HG03045 (cell line): ENCODE data around the gene PIAS2.
"Not testable (repeated sequence)": the region's sequence is repeated elsewhere in the genome, so short reads cannot be mapped to it uniquely, and the experiment has no call there.

Source experiments
- ATAC-seq: cut with Tn5 transposase; IDR thresholded peaks from one replicate; pipeline ENCODE4 v1.9.1; 2021; ENCODE audit warnings: mild to moderate bottlenecking, moderate library complexity; ENCODE audit not compliant: unreplicated experiment

The PIAS2 gene

GRCh38 chr18:46832849-46833248, 84.5 kb downstream of the PIAS2 start:
- no peak for ATAC-seq

- not testable (repeated sequence) for ATAC-seq
Measured at GRCh38 chr18:46832422-46832821, 84.9 kb downstream of the PIAS2 start.

- ATAC-seq, result no peak
Measured at GRCh38 chr18:46831434-46831833, 85.9 kb downstream of the PIAS2 start.

GRCh38 chr18:46830633-46831032, 86.7 kb downstream of the PIAS2 start:
- no peak for ATAC-seq

- ATAC-seq, result no peak
Measured at GRCh38 chr18:46829947-46830346, 87.4 kb downstream of the PIAS2 start.

GRCh38 chr18:46829531-46829930, 87.8 kb downstream of the PIAS2 start:
- no peak for ATAC-seq

GRCh38 chr18:46821856-46822711, 95.2 kb downstream of the PIAS2 start:
- no peak for ATAC-seq

GRCh38 chr18:46820863-46821262, 96.4 kb downstream of the PIAS2 start:
- no peak for ATAC-seq

- ATAC-seq, result no peak
Measured at GRCh38 chr18:46815661-46816060, 101.6 kb downstream of the PIAS2 start.

- ATAC-seq, result no peak
Measured at GRCh38 chr18:46814399-46814798, 102.9 kb downstream of the PIAS2 start.

GRCh38 chr18:46812311-46812710, 105.0 kb downstream of the PIAS2 start:
- ATAC-seq, result no peak

GRCh38 chr18:46810481-46811000, 106.8 kb downstream of the PIAS2 start:
- no peak for ATAC-seq

- no peak for ATAC-seq
Measured at GRCh38 chr18:46809145-46809544, 108.2 kb downstream of the PIAS2 start.

- not testable (repeated sequence) for ATAC-seq
Measured at GRCh38 chr18:46795945-46796344, 121.4 kb downstream of the PIAS2 start.

- ATAC-seq, result no peak
Measured at GRCh38 chr18:46794607-46795006, 122.7 kb downstream of the PIAS2 start.

GRCh38 chr18:46793565-46793964, 123.7 kb downstream of the PIAS2 start:
- ATAC-seq, result no peak

- ATAC-seq, result no peak
Measured at GRCh38 chr18:46789088-46789487, 128.2 kb downstream of the PIAS2 start.

GRCh38 chr18:46787674-46788073, 129.6 kb downstream of the PIAS2 start:
- ATAC-seq, result no peak

GRCh38 chr18:46772357-46772756, 144.9 kb downstream of the PIAS2 start:
- ATAC-seq, result no peak

- no peak for ATAC-seq
Measured at GRCh38 chr18:46771141-46771540, 146.2 kb downstream of the PIAS2 start.

GRCh38 chr18:46770708-46771107, 146.6 kb downstream of the PIAS2 start:
- no peak for ATAC-seq

GRCh38 chr18:46768166-46768921, 149.0 kb downstream of the PIAS2 start:
- no peak for ATAC-seq
